Body of pancreas (tissue), 4 donors: ENCODE results near the gene TMPRSS11D.

Source experiments
- CTCF ChIP-seq, 7 experiments: fragments of 450-650 bp in 4 of 7; fragments of 200-600 bp in 3 of 7; sonication (generic) in 3 of 7; IDR thresholded peaks; one replicate each; pipeline ENCODE4 v1.5.1; 2016 to 2019; ENCODE audit warnings: antibody characterized with exemption in 7 of 7
- POLR2A ChIP-seq, 3 donors: fragments of 450-650 bp; IDR thresholded peaks; one replicate each; pipeline ENCODE4 v1.6.1; 2016; ENCODE audit warnings: antibody characterized with exemption in 3 of 3, mild to moderate bottlenecking in 2 of 3

DNA sequence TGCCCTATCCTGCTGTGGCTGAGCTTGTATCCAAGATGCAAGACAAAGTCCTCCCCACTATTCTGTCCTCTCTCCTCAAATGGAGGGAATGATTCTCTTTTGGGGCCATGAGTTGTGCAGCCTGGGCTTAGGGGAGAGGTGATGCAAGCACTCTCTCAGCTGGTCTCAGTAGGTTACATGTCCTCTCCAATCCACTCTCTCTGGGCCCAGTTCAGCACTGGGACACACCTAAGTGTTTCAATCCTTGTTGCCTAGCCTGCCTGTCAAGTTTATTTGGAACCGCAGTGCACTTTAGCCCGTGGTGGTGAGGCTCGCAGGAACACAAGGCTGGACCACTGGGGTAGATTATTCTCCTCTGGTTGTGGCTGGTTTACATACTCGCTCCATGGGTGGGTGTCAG, 23.8 kb upstream of the TMPRSS11D start:
- no peak for TF ChIP-seq CTCF (IDR thresholded peaks at IDR 0.05)
- no peak for TF ChIP-seq POLR2A (IDR thresholded peaks at IDR 0.05)
